ENCODE measurements around the gene SSRP1. TPM values are rescaled to one million over a fixed set of nuclear protein-coding genes. Genes with fewer than 3 reads are reported as not detected.

The SSRP1 gene
- total and polyA plus RNA-seq, 2 of the 4 experiments (the other 2 are of a cell fraction): 106 to 146 TPM

DNA sequence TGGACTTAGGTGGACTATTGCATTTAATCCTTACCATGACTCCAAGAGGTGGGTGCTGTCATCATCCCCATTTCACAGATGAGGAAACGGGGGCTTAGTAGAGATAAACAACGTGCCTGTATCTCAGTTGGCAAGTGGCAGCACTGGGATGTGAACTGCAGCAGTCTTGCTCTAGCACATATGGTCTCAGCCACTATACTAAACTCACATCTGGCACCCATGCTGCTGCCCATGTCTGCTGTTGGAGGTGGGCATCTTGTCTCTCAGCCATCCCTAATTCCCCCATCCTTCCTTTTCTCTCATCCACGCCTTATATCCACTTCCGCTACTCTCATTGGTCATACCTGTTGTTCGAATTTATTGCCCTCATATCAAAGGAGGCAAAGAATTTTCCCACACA, 41.4 kb upstream of the SSRP1 start:
- CTCF ChIA-PET: no interaction called here
- dilution Hi-C loops (cut with HindIII; ENCODE audit: low sequenced_read_pairs, unreplicated experiment): no loop called here
- in situ Hi-C loops (cut with MboI; ENCODE audit: low sequenced_read_pairs): no loop called here

More for the DNA sequence above, 41.4 kb upstream of the SSRP1 start:
- no peak overlapping the region for H2BK5ac ChIP-seq (ENCODE audit: low read depth, low read length, poor library complexity, severe bottlenecking)
- no peak overlapping the region for H4K8ac ChIP-seq (ENCODE audit: low read depth in 2 of 2, low read length in 2 of 2)
- no peak overlapping the region for H2BK15ac ChIP-seq (ENCODE audit: low read depth, low read length)
- intact Hi-C loops (cut with micrococcal nuclease): no loop called here
- no peak overlapping the region for H4K5ac ChIP-seq (ENCODE audit: low read depth, low read length)
- 49 to 100% methylated on average over 2 to 4 of the region's 5 CpGs for WGBS, 2 experiments (ENCODE audit: extremely low coverage in 2 of 2, insufficient read length in 1 of 2)
- H3K9me1 ChIP-seq (ENCODE audit: insufficient read depth, low read length): no peaks in the 10 kb centered on the region
- H3K23ac ChIP-seq (ENCODE audit: low read depth, low read length): no peak overlapping the region
- H3K4me3 ChIP-seq (ENCODE audit: insufficient read depth, low read depth, low read length): no peak overlapping the region
- no peak overlapping the region for H3K14ac ChIP-seq (replicated peaks; ENCODE audit: low read depth, low read length)
- no peak overlapping the region for H3K4me2 ChIP-seq (ENCODE audit: low read depth, low read length)
- no peak overlapping the region for H4K91ac ChIP-seq (ENCODE audit: insufficient read depth, low read depth, low read length)
- no peak for TF ChIP-seq CHD1 (IDR thresholded peaks at IDR 0.05; ENCODE audit: low read depth, low read length)
- TF ChIP-seq CEBPB (IDR thresholded peaks at IDR 0.05; ENCODE audit: low read depth, low read length): no peak
- no peak for TF ChIP-seq BHLHE40 (IDR thresholded peaks at IDR 0.05; ENCODE audit: low read depth, low read length)
- TF ChIP-seq RCOR1 (IDR thresholded peaks at IDR 0.05; ENCODE audit: insufficient replicate concordance, low read length): no peak
- TF ChIP-seq, protein P1, sequence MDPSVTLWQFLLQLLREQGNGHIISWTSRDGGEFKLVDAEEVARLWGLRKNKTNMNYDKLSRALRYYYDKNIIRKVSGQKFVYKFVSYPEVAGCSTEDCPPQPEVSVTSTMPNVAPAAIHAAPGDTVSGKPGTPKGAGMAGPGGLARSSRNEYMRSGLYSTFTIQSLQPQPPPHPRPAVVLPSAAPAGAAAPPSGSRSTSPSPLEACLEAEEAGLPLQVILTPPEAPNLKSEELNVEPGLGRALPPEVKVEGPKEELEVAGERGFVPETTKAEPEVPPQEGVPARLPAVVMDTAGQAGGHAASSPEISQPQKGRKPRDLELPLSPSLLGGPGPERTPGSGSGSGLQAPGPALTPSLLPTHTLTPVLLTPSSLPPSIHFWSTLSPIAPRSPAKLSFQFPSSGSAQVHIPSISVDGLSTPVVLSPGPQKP (IDR thresholded peaks at IDR 0.05; ENCODE audit: borderline replicate concordance, low read depth, low read length): no peak
- TF ChIP-seq RAD21 (IDR thresholded peaks at IDR 0.05; ENCODE audit: low read length): no peak
- no peak for TF ChIP-seq SMC3 (IDR thresholded peaks at IDR 0.05; ENCODE audit: low read depth, low read length)
- no peak for TF ChIP-seq MAZ (IDR thresholded peaks at IDR 0.05; ENCODE audit: borderline replicate concordance, low read depth, low read length)
- TF ChIP-seq RFX5 (IDR thresholded peaks at IDR 0.05; ENCODE audit: low read depth, low read length): no peak
- H2AK5ac ChIP-seq (ENCODE audit: low read depth, low read length): no peak overlapping the region
- H3K79me1 ChIP-seq (ENCODE audit: low read depth in 1 of 2, low read length in 2 of 2): no peaks in the 10 kb centered on the region
- no peaks in the 10 kb centered on the region for H3K9me3 ChIP-seq (ENCODE audit: control insufficient read depth, insufficient read depth, low read length)
- 0 out of 2 replicates have a peak, but pooled peaks cover 6% of the 10 kb centered on the region for H4K20me1 ChIP-seq (ENCODE audit: insufficient read depth, low read length)
- ATAC-seq (ENCODE audit: low read depth): no peak
- no peak overlapping the region for H3K56ac ChIP-seq (ENCODE audit: extremely low read depth, insufficient read depth, low read length)
- POLR2A ChIA-PET (ENCODE audit: unreplicated experiment): no interaction called here
- no peak overlapping the region for H2AK9ac ChIP-seq (replicated peaks; ENCODE audit: low read depth, low read length, poor library complexity)
- H2BK20ac ChIP-seq (ENCODE audit: low read depth, low read length): no peak overlapping the region
- H3K27ac ChIP-seq (ENCODE audit: insufficient read depth, low read length): no peak overlapping the region
- H2AFZ ChIP-seq (replicated peaks; ENCODE audit: low read length, poor library complexity): no peak overlapping the region
- no peaks in the 10 kb centered on the region for H3K36me3 ChIP-seq (ENCODE audit: control insufficient read depth, insufficient read depth, low read length)
- peaks cover 8% of the 10 kb centered on the region; the same call in 1 of the 2 replicates for H3K27me3 ChIP-seq (ENCODE audit: control insufficient read depth, insufficient read depth, low read length)
- H3K4ac ChIP-seq (ENCODE audit: low read depth, low read length): no peak overlapping the region
- H3K18ac ChIP-seq (ENCODE audit: low read depth, low read length): no peak overlapping the region
- H3K9ac ChIP-seq (ENCODE audit: low read depth, low read length): no peak overlapping the region
- no peaks in the 10 kb centered on the region for H3K4me1 ChIP-seq (ENCODE audit: control insufficient read depth, insufficient read depth, low read length)
- no peak overlapping the region for H2BK120ac ChIP-seq (ENCODE audit: low read depth, low read length)
- BruUV-seq (replicated peaks): no TSS peak
- no peak for DNase-seq
